Karpas-422 (cell line): Measurements from ENCODE around the gene RAB39B. TPM values are rescaled to one million over a fixed set of nuclear protein-coding genes. Genes with fewer than 3 reads are reported as not detected.
"Not testable (repeated sequence)": the region's sequence is repeated elsewhere in the genome, so short reads cannot be mapped to it uniquely, and the experiment has no call there.

Experiments
- DNase-seq: peaks from one replicate; pipeline ENCODE4 v3.0.0-alpha.2; 2015
- H2AFZ ChIP-seq: fragments of 200-600 bp; sonication (generic); 2 replicates; pipeline ENCODE4 v1.6.1; 2014; ENCODE audit warnings: antibody characterized with exemption, low read length, mixed read lengths
- H3K27ac ChIP-seq: fragments of 200-600 bp; sonication (generic); 2 replicates; pipeline ENCODE4 v1.5.1; 2014; ENCODE audit warnings: mild to moderate bottlenecking, low read length, moderate library complexity
- H3K27me3 ChIP-seq: fragments of 200-600 bp; sonication (generic); 2 replicates; pipeline ENCODE4 v1.6.1; 2014; ENCODE audit warnings: low read length, mixed read lengths
- H3K36me3 ChIP-seq: fragments of 200-600 bp; sonication (generic); 2 replicates; pipeline ENCODE4 v1.6.1; 2014; ENCODE audit warnings: low read length, mixed read lengths; ENCODE audit not compliant: insufficient read depth
- H3K4me1 ChIP-seq: fragments of 200-600 bp; sonication (generic); 2 replicates; pipeline ENCODE4 v1.6.1; 2014; ENCODE audit warnings: mild to moderate bottlenecking, low read length, mixed read lengths
- H3K4me2 ChIP-seq: fragments of 200-600 bp; sonication (generic); 2 replicates; pipeline ENCODE4 v1.6.1; 2014; ENCODE audit warnings: low read length, low read depth, mild to moderate bottlenecking; ENCODE audit not compliant: poor library complexity, severe bottlenecking
- H3K4me3 ChIP-seq: fragments of 200-600 bp; sonication (generic); 2 replicates; pipeline ENCODE4 v1.5.1; 2014; ENCODE audit warnings: mild to moderate bottlenecking, antibody characterized with exemption, low read length, mixed read lengths
- H3K79me2 ChIP-seq: fragments of 200-600 bp; sonication (generic); 2 replicates; pipeline ENCODE4 v1.6.1; 2014; ENCODE audit warnings: mild to moderate bottlenecking, low read length, mixed read lengths
- H3K9ac ChIP-seq: fragments of 200-600 bp; sonication (generic); 2 replicates; pipeline ENCODE4 v1.6.0; 2014; ENCODE audit warnings: low read length
- H3K9me2 ChIP-seq: fragments of 200-600 bp; sonication (generic), shearing (Covaris generic); replicated peaks from 2 replicates; pipeline ENCODE4 v1.6.0; 2014; ENCODE audit warnings: mild to moderate bottlenecking, low read length, moderate library complexity; ENCODE audit not compliant: insufficient read depth
- H3K9me3 ChIP-seq: fragments of 300-700, 200-600 bp; sonication (generic); 2 replicates; pipeline ENCODE4 v1.6.1; 2014; ENCODE audit warnings: low read length, mixed read lengths
- H4K20me1 ChIP-seq: fragments of 200-600 bp; sonication (generic); 2 replicates; pipeline ENCODE4 v1.6.1; 2014; ENCODE audit warnings: mild to moderate bottlenecking, antibody characterized with exemption, low read length, low read depth; ENCODE audit not compliant: insufficient read depth
- total RNA-seq: library from RNA; depleted of rRNA; stranded (reverse); fragments of >200 nt; shearing (Covaris generic); gene quantifications from 2 replicates; pipeline ENCODE4 v1.2.3, GENCODE V29; 2014; ENCODE audit warnings: low replicate concordance

RAB39B gene
- total RNA-seq, 1 experiment from 2014 or later: 14.3 TPM

GRCh38 chrX:155223746-155224145, 40.5 kb downstream of the RAB39B start:
- H4K20me1 ChIP-seq, H3K9me2 ChIP-seq, H3K4me3 ChIP-seq, H3K4me2 ChIP-seq, H3K9me3 ChIP-seq, H3K9ac ChIP-seq, H2AFZ ChIP-seq, H3K27ac ChIP-seq, H3K27me3 ChIP-seq, DNase-seq, H3K4me1 ChIP-seq: not testable (repeated sequence)
- H3K79me2 ChIP-seq: peaks cover 44% of the 10 kb centered on the region
- peaks cover 18% of the 10 kb centered on the region for H3K36me3 ChIP-seq

- H4K20me1 ChIP-seq: no peaks in the 10 kb centered on the region
Measured at GRCh38 chrX:155221351-155221750, 42.9 kb downstream of the RAB39B start.

GRCh38 chrX:155218777-155219176, 45.5 kb downstream of the RAB39B start:
- H3K4me2 ChIP-seq: no peak overlapping the region

More at GRCh38 chrX:155221351-155221750, 42.9 kb downstream of the RAB39B start:
- Histone ChIP-seq H3K4me2 (no peak overlapping the region), H3K79me2 (peaks cover 60% of the 10 kb centered on the region), H3K9me3 (no peaks in the 10 kb centered on the region), H3K27me3 (no peaks in the 10 kb centered on the region), H3K9ac (no peak overlapping the region), H3K36me3 (peaks cover 18% of the 10 kb centered on the region), H3K4me3 (no peak overlapping the region), H3K9me2 (no peaks in the 10 kb centered on the region), H3K4me1 (peaks cover 12% of the 10 kb centered on the region), H2AFZ (no peak overlapping the region), H3K27ac (no peak overlapping the region)
- no peak for DNase-seq

GRCh38 chrX:155216940-155217440, 47.3 kb downstream of the RAB39B start:
- Histone ChIP-seq H3K9ac (peak overlapping the region; percentile 81), H3K9me3 (no peaks in the 10 kb centered on the region), H3K4me2 (peak overlapping the region; percentile 81), H2AFZ (no peak overlapping the region), H3K27ac (peak overlapping the region; percentile 31; the same call in 1 of the 2 replicates), H3K4me1 (peaks cover 21% of the 10 kb centered on the region), H3K27me3 (no peaks in the 10 kb centered on the region), H4K20me1 (no peaks in the 10 kb centered on the region), H3K9me2 (no peaks in the 10 kb centered on the region), H3K4me3 (peak overlapping the region; percentile 81), H3K79me2 (peaks cover 50% of the 10 kb centered on the region), H3K36me3 (peaks cover 10% of the 10 kb centered on the region)
- DNase-seq: peak; percentile 50

More at GRCh38 chrX:155218777-155219176, 45.5 kb downstream of the RAB39B start:
- peaks cover 21% of the 10 kb centered on the region for H3K4me1 ChIP-seq
- H4K20me1 ChIP-seq: no peaks in the 10 kb centered on the region
- no peaks in the 10 kb centered on the region for H3K9me3 ChIP-seq
- no peak overlapping the region for H2AFZ ChIP-seq
- H3K27ac ChIP-seq: no peak overlapping the region
- no peak for DNase-seq
- no peaks in the 10 kb centered on the region for H3K9me2 ChIP-seq
- peaks cover 18% of the 10 kb centered on the region for H3K36me3 ChIP-seq
- no peaks in the 10 kb centered on the region for H3K27me3 ChIP-seq
- no peak overlapping the region for H3K4me3 ChIP-seq
- H3K9ac ChIP-seq: no peak overlapping the region
- peaks cover 50% of the 10 kb centered on the region for H3K79me2 ChIP-seq

- DNase-seq: peak; percentile 95
- Histone ChIP-seq H3K79me2 (peaks cover 45% of the 10 kb centered on the region), H3K36me3 (peaks cover 4% of the 10 kb centered on the region), H3K27ac (peak within 1 kb of the TSS; percentile 31; the same call in 1 of the 2 replicates), H3K9ac (peak within 1 kb of the TSS; percentile 81), H3K4me3 (peak within 1 kb of the TSS; percentile 81), H2AFZ (no peak within 1 kb of the TSS), H3K9me3 (no peaks in the 10 kb centered on the region), H3K9me2 (no peaks in the 10 kb centered on the region), H3K4me1 (peaks cover 21% of the 10 kb centered on the region), H3K27me3 (no peaks in the 10 kb centered on the region), H3K4me2 (peak within 1 kb of the TSS; percentile 81), H4K20me1 (no peaks in the 10 kb centered on the region)
Measured at GRCh38 chrX:155216179-155216939, 47.9 kb downstream of the RAB39B start, which contains the start of gene VBP1. VBP1 (plus strand) TSS chrX:155216460; CDS start chrX:155216483, 23 bp downstream.

- no peak overlapping the region for H3K27ac ChIP-seq
- peak overlapping the region; percentile 76 for H3K4me2 ChIP-seq
- H3K79me2 ChIP-seq: peaks cover 40% of the 10 kb centered on the region
- peak overlapping the region; percentile 69 for H3K9ac ChIP-seq
- no peaks in the 10 kb centered on the region for H4K20me1 ChIP-seq
- peaks cover 21% of the 10 kb centered on the region for H3K4me1 ChIP-seq
- H3K27me3 ChIP-seq: no peaks in the 10 kb centered on the region
- no peaks in the 10 kb centered on the region for H3K9me3 ChIP-seq
- H2AFZ ChIP-seq: no peak overlapping the region
- no peak for DNase-seq
- no peaks in the 10 kb centered on the region for H3K9me2 ChIP-seq
- H3K36me3 ChIP-seq: peaks cover 3% of the 10 kb centered on the region; the same call in 1 of the 2 replicates
- H3K4me3 ChIP-seq: peak overlapping the region; percentile 81
Measured at GRCh38 chrX:155215443-155216178, 48.7 kb downstream of the RAB39B start.

GRCh38 chrX:155213731-155214130, 50.6 kb downstream of the RAB39B start:
- Histone ChIP-seq H3K4me2 (no peak overlapping the region), H3K27ac (no peak overlapping the region), H2AFZ (no peak overlapping the region), H3K4me1 (peaks cover 21% of the 10 kb centered on the region), H3K9me3 (no peaks in the 10 kb centered on the region), H3K9ac (no peak overlapping the region), H3K79me2 (peaks cover 21% of the 10 kb centered on the region), H4K20me1 (no peaks in the 10 kb centered on the region), H3K4me3 (no peak overlapping the region), H3K36me3 (no peaks in the 10 kb centered on the region), H3K27me3 (no peaks in the 10 kb centered on the region), H3K9me2 (no peaks in the 10 kb centered on the region)
- DNase-seq: no peak

GRCh38 chrX:155211208-155211607, 53.1 kb downstream of the RAB39B start:
- no peak overlapping the region for H3K4me3 ChIP-seq
- H3K27ac ChIP-seq: no peak overlapping the region
- no peak overlapping the region for H3K9ac ChIP-seq
- H3K9me2 ChIP-seq: no peaks in the 10 kb centered on the region
- no peaks in the 10 kb centered on the region for H3K36me3 ChIP-seq
- H4K20me1 ChIP-seq: no peaks in the 10 kb centered on the region
- H3K4me2 ChIP-seq: no peak overlapping the region
- H3K9me3 ChIP-seq: no peaks in the 10 kb centered on the region
- H3K79me2 ChIP-seq: no peaks in the 10 kb centered on the region
- no peaks in the 10 kb centered on the region for H3K27me3 ChIP-seq
- H3K4me1 ChIP-seq: peaks cover 10% of the 10 kb centered on the region
- no peak overlapping the region for H2AFZ ChIP-seq
- no peak for DNase-seq
